ENCODE data around the gene YAF2.

DNA sequence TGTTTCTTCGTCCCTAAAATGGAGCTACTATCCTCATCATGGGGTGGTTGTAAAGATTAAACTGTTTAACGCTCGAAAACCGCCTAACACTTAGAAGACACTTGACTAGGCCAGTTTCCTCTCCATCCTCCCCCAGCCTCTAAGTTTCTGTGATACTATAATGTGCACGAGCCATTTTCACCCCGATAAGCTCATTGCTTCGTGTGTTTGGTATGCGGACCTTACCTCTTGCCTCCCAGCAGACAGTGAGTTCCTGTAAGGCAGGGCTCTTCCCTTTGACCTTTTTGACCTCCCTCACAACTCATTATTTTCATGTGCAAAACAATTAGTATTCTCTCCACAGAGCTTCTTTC, 92.9 kb downstream of the YAF2 start:
- TF ChIP-seq, protein P1, sequence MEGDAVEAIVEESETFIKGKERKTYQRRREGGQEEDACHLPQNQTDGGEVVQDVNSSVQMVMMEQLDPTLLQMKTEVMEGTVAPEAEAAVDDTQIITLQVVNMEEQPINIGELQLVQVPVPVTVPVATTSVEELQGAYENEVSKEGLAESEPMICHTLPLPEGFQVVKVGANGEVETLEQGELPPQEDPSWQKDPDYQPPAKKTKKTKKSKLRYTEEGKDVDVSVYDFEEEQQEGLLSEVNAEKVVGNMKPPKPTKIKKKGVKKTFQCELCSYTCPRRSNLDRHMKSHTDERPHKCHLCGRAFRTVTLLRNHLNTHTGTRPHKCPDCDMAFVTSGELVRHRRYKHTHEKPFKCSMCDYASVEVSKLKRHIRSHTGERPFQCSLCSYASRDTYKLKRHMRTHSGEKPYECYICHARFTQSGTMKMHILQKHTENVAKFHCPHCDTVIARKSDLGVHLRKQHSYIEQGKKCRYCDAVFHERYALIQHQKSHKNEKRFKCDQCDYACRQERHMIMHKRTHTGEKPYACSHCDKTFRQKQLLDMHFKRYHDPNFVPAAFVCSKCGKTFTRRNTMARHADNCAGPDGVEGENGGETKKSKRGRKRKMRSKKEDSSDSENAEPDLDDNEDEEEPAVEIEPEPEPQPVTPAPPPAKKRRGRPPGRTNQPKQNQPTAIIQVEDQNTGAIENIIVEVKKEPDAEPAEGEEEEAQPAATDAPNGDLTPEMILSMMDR (IDR thresholded peaks at IDR 0.05 in 8 of 11, conservative IDR thresholded peaks at IDR 0.05 in 3 of 11), result no peak
- TF ChIP-seq POLR2A (IDR thresholded peaks at IDR 0.05) (no peak), POLR2AphosphoS5 (IDR thresholded peaks at IDR 0.05) (no peak)
